ENCODE measurements around the gene SMARCAD1.

DNA sequence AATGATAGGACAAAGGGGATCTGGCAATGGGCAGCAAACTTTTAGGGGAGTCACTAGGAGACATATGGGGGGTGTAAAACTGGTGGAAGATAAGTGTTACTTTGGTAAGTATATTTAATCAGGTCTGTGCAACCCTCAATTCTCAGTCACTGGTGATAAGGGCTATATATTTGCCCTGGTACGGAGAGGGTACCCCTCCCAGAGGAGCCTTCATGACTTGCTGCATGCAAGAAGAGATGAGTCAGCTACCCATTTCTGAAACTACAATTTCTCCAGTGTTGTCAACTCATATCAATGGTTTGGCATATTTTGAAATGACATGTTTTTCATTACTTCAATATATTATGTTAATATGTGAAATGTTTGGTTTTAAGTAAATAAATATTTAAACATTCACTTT, 14.3 kb downstream of the SMARCAD1 start:
- TF ChIP-seq CTCF (IDR thresholded peaks at IDR 0.05) (no peak), EP300 (IDR thresholded peaks at IDR 0.05) (no peak), POLR2A (IDR thresholded peaks at IDR 0.05) (no peak)

Data from upper lobe of left lung (tissue), 4 donors.